ENCODE data around the gene NOX3. TPM values are rescaled to one million over a fixed set of nuclear protein-coding genes. Genes with fewer than 3 reads are reported as not detected.

NOX3 gene
- total and polyA plus RNA-seq, 10 of the 15 experiments (the other 5 are each of a cell fraction or from before 2014, with no cell fraction given), result not detected

DNA sequence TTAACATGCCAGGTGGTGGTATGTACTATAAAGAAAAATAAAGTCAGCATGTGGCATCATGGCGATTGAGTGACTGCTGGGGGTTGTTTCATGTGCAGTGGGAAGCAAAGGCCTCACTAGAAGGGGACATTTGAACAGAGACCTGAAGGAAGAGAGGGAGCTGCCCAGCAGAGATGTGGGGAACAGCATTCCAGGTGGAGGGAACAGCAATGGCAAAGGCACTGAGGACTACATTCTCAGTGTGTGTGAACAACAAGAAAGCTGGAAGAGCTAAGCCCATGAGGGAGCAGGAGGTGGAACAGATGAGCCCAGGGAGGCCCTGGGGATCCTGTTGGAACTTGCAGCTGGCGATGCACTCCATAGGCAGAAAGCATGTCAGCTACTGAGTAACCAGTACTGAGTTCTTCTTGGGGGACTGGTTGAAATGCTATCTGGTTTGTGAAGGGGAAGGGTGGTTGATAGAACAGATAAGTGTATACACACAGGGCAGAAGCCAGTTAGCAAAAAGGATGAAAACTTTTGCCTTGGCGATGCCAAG lies 29.2 kb downstream of the NOX3 start:
- POLR2A ChIA-PET, result no interaction called here
- Histone ChIP-seq H4K20me1 (ENCODE audit: control insufficient read depth, insufficient read depth) (no peaks in the 10 kb centered on the region), H3K9ac (ENCODE audit: control insufficient read depth, insufficient read depth, low read length) (no peak overlapping the region), H3K27me3 (replicated peaks in 1 of 2; ENCODE audit: control insufficient read depth in 2 of 2, insufficient read depth in 2 of 2, low read length in 1 of 2) (no peaks in the 10 kb centered on the region), H3K79me2 (ENCODE audit: control insufficient read depth, insufficient read depth, low read length) (no peaks in the 10 kb centered on the region), H3K9me3 (replicated peaks; ENCODE audit: control insufficient read depth, insufficient read depth, low read length) (no peaks in the 10 kb centered on the region; the same call in 2 of the 3 replicates), H3K4me1 (ENCODE audit: control insufficient read depth, insufficient read depth, low read length) (no peaks in the 10 kb centered on the region), H3K4me3 (no peak overlapping the region), H3K27ac (ENCODE audit: control insufficient read depth, insufficient read depth) (no peak overlapping the region), H3K36me3 (ENCODE audit: control insufficient read depth in 2 of 2, insufficient read depth in 2 of 2, low read length in 1 of 2) (no peaks in the 10 kb centered on the region), H2AFZ (ENCODE audit: control insufficient read depth, low read depth, low read length) (no peak overlapping the region), H3K4me2 (ENCODE audit: control insufficient read depth, insufficient read depth) (no peak overlapping the region)
- CTCF ChIA-PET, result interaction anchor here (2.7 kb wide), 1 partner anchor 15 kb away, joined by 10 read pairs; no protein-coding TSS in a partner anchor
- ATAC-seq, result no peak
- FAIRE-seq, result no peak
- no TSS peak for BruUV-seq (replicated peaks)
- intact Hi-C loops (cut with micrococcal nuclease; ENCODE audit: unreplicated experiment) (no loop called here), in situ Hi-C loops (cut with MboI) (no loop called here)
- no peak for DNase-seq (ENCODE audit: low read depth, low spot score)
- SMC1A ChIA-PET (ENCODE audit: uncharacterized antibody, unreplicated experiment), result interaction anchor here (1.7 kb wide), 1 partner anchor 53 kb away, joined by 3 read pairs; no protein-coding TSS in a partner anchor
- RAD21 ChIA-PET (ENCODE audit: unreplicated experiment), result interaction anchor here (0.9 to 1.1 kb wide), 2 partner anchors 16 to 96 kb away, joined by 3 read pairs; no protein-coding TSS in a partner anchor
- 70% methylated on average over 3 of the region's 3 CpGs for WGBS (ENCODE audit: insufficient coverage, insufficient replicate concordance, low lambda C conversion rate, missing lambda C conversion rate)
- TF ChIP-seq CBFB (IDR thresholded peaks at IDR 0.05; ENCODE audit: low read depth), result no peak
- no peak for TF ChIP-seq STAT1 (conservative IDR thresholded peaks at IDR 0.05)
- no peak for TF ChIP-seq PML (IDR thresholded peaks at IDR 0.05; ENCODE audit: low read length)
- no peak for TF ChIP-seq CUX1 (IDR thresholded peaks at IDR 0.05; ENCODE audit: insufficient replicate concordance, low read depth, low read length)
- TF ChIP-seq SREBF2 (IDR thresholded peaks at IDR 0.05; ENCODE audit: low read length), result no peak
- TF ChIP-seq ATF2 (IDR thresholded peaks at IDR 0.05; ENCODE audit: low read length), result no peak
- TF ChIP-seq NR2F1 (conservative IDR thresholded peaks at IDR 0.05), result no peak
- no peak for TF ChIP-seq KDM1A (IDR thresholded peaks at IDR 0.05; ENCODE audit: borderline replicate concordance)
- TF ChIP-seq, protein P1, sequence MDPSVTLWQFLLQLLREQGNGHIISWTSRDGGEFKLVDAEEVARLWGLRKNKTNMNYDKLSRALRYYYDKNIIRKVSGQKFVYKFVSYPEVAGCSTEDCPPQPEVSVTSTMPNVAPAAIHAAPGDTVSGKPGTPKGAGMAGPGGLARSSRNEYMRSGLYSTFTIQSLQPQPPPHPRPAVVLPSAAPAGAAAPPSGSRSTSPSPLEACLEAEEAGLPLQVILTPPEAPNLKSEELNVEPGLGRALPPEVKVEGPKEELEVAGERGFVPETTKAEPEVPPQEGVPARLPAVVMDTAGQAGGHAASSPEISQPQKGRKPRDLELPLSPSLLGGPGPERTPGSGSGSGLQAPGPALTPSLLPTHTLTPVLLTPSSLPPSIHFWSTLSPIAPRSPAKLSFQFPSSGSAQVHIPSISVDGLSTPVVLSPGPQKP (IDR thresholded peaks at IDR 0.05; ENCODE audit: low read depth, low read length), result no peak
- TF ChIP-seq ZNF217 (IDR thresholded peaks at IDR 0.05), result no peak
- TF ChIP-seq ZNF207 (IDR thresholded peaks at IDR 0.05; ENCODE audit: borderline replicate concordance), result no peak
- no peak for TF ChIP-seq E2F8 (IDR thresholded peaks at IDR 0.05; ENCODE audit: low read depth, partially characterized antibody)
- TF ChIP-seq GATAD2B (conservative IDR thresholded peaks at IDR 0.05; ENCODE audit: low read depth), result no peak
